Testis (tissue), 3 donors: ENCODE results near the gene PIGB. TPM values are rescaled to one million over a fixed set of nuclear protein-coding genes. Genes with fewer than 3 reads are reported as not detected.
"Not testable (repeated sequence)": the region's sequence is repeated elsewhere in the genome, so short reads cannot be mapped to it uniquely, and the experiment has no call there.

Experiments used
- DNase-seq: peaks from one replicate; pipeline ENCODE4 v3.0.0-alpha.2; 2019
- H3K27ac ChIP-seq, 2 donors: fragments of 200-600 bp; sonication (generic); one replicate each; pipeline ENCODE4 v1.5.1; 2019
- H3K27me3 ChIP-seq: fragments of 200-600 bp; sonication (generic); one replicate; pipeline ENCODE4 v1.5.1; 2019
- H3K36me3 ChIP-seq: fragments of 200-600 bp; sonication (generic); one replicate; pipeline ENCODE4 v1.5.1; 2017; ENCODE audit warnings: low read depth; ENCODE audit errors: missing control alignments
- H3K4me1 ChIP-seq: fragments of 200-600 bp; sonication (generic); one replicate; pipeline ENCODE4 v1.5.1; 2019
- H3K4me3 ChIP-seq, 2 donors: fragments of 200-600 bp; sonication (generic); one replicate each; pipeline ENCODE4 v1.5.1; 2017 to 2019
- H3K9me3 ChIP-seq: fragments of 200-600 bp; sonication (generic); one replicate; pipeline ENCODE4 v1.5.1; 2017
- POLR2A ChIP-seq: fragments of 450-650 bp; IDR thresholded peaks from one replicate; pipeline ENCODE4 v1.6.1; 2017; ENCODE audit warnings: antibody characterized with exemption, mild to moderate bottlenecking, moderate library complexity
- WGBS, 2 donors: methylation state at CpG; one replicate each; pipeline ENCODE4 v1.1.5; 2018; 5-methylcytosine and 5-hydroxymethylcytosine counted together
- intact Hi-C: fragments of 100-400 bp; cut with DNase I; formaldehyde crosslinking; loops from one replicate; pipeline ENCODE4 v1.15.1; 2023; ENCODE audit warnings: low total_unique reads
- polyA plus RNA-seq: library from polyadenylated mRNA; stranded (reverse); fragments of 350-450 nt; fragmentation: Illumina TruSeq; extraction: RNeasy Lipid Tissue Mini Kit (QIAGEN cat#74804); gene quantifications from one replicate; pipeline ENCODE4 v1.2.3, GENCODE V29; 2014; ENCODE audit warnings: low read depth, low replicate concordance; ENCODE audit not compliant: insufficient read depth
- total RNA-seq, 2 donors: library from RNA; depleted of rRNA; stranded (reverse); fragments of >200 nt; gene quantifications; one replicate each; pipeline ENCODE4 v1.2.3, GENCODE V29; 2016
- TF ChIP-seq, protein P1 (sequence below), 3 experiments: fragments of 450-650 bp in 2 of 3; fragments of 200-600 bp in 1 of 3; sonication (generic) in 1 of 3; IDR thresholded peaks; one replicate each; pipeline ENCODE4 v1.5.1; 2016 to 2019; ENCODE audit warnings: antibody characterized with exemption in 3 of 3, mild to moderate bottlenecking in 2 of 3, moderate library complexity in 1 of 3

The PIGB gene
- total and polyA plus RNA-seq, 3 donors from 2014 or later: 12.8 to 14.3 (median 13.7) TPM

DNA sequence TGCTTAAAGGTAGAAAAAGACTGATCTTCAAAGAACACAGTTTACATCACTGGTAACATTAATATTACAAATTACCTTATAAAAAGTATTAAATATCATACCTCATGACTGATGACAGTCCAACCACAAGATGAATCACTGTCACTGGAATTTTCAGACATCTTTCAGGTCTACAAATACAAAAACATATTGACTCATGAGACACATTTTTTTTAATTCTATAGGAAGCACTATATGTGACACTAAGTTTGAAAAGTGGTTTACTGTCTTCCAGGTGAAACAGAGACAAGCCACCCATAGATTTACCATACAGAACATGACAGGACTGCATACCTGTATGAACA, 70.2 kb downstream of the PIGB start:
- TF ChIP-seq, protein P1, sequence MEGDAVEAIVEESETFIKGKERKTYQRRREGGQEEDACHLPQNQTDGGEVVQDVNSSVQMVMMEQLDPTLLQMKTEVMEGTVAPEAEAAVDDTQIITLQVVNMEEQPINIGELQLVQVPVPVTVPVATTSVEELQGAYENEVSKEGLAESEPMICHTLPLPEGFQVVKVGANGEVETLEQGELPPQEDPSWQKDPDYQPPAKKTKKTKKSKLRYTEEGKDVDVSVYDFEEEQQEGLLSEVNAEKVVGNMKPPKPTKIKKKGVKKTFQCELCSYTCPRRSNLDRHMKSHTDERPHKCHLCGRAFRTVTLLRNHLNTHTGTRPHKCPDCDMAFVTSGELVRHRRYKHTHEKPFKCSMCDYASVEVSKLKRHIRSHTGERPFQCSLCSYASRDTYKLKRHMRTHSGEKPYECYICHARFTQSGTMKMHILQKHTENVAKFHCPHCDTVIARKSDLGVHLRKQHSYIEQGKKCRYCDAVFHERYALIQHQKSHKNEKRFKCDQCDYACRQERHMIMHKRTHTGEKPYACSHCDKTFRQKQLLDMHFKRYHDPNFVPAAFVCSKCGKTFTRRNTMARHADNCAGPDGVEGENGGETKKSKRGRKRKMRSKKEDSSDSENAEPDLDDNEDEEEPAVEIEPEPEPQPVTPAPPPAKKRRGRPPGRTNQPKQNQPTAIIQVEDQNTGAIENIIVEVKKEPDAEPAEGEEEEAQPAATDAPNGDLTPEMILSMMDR (IDR thresholded peaks at IDR 0.05): no peak
- TF ChIP-seq POLR2A: no peak
- H3K4me3 ChIP-seq: no peak overlapping the region
- no peaks in the 10 kb centered on the region for H3K27me3 ChIP-seq
- H3K27ac ChIP-seq: no peak overlapping the region
- intact Hi-C loops: no loop called here
- H3K9me3 ChIP-seq: no peaks in the 10 kb centered on the region
- no peaks in the 10 kb centered on the region for H3K36me3 ChIP-seq
- DNase-seq: no peak
- H3K4me1 ChIP-seq: no peaks in the 10 kb centered on the region

DNA sequence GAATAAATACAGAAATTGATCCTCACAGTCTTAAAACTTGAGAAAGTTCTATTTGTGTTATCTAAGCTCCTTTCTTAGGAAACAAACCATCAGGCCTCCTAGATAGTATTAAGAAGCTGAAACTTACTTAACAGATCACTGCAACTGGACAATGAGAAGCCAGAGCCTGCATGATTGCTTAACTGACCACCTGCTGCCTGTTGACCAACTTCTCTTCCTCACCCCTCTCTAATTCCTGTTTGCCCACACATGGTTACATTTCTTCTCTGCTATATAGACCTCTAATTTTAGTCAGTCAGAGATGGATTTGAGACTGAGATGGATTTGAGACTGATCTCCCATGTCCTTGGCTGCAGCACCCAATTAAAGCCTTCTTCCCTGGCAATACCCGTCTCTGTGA, 75.7 kb downstream of the PIGB start:
- Histone ChIP-seq H3K36me3 (no peaks in the 10 kb centered on the region), H3K27ac (no peak overlapping the region), H3K27me3 (no peaks in the 10 kb centered on the region), H3K9me3 (no peaks in the 10 kb centered on the region), H3K4me3 (no peak overlapping the region), H3K4me1 (no peaks in the 10 kb centered on the region)
- 93 to 100% methylated on average over 1 of the region's 1 CpG for WGBS, 2 donors
- TF ChIP-seq POLR2A: no peak
- TF ChIP-seq, protein P1 (IDR thresholded peaks at IDR 0.05): no peak
- intact Hi-C loops: no loop called here
- no peak for DNase-seq

DNA sequence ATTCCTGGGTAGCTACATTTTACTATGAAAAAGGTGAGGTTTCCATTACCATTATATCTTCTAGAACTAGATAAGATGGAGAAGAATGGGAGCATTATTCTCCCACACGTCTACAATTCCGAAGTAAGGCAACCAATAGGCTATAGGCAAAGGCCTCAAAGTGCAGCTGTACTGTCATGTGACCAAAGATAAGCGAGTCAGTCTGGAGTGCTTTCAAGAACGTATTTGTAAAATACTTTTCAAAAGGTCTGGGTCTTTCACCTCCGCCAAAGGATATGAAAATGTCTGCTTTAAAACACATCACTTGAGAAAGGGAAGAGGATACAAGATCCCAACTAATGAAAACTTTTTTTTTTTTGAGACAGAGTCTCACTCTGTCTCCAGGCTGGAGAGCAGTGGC, 79.2 kb downstream of the PIGB start:
- intact Hi-C loops: no loop called here
- no peak for TF ChIP-seq POLR2A
- TF ChIP-seq, protein P1 (IDR thresholded peaks at IDR 0.05): no peak
- Histone ChIP-seq H3K4me1 (no peaks in the 10 kb centered on the region), H3K36me3 (no peaks in the 10 kb centered on the region), H3K4me3 (no peak overlapping the region), H3K9me3 (no peaks in the 10 kb centered on the region), H3K27ac (no peak overlapping the region), H3K27me3 (no peaks in the 10 kb centered on the region)
- WGBS, 2 donors: 64 to 77% methylated on average over 5 of the region's 5 CpGs
- no peak for DNase-seq

DNA sequence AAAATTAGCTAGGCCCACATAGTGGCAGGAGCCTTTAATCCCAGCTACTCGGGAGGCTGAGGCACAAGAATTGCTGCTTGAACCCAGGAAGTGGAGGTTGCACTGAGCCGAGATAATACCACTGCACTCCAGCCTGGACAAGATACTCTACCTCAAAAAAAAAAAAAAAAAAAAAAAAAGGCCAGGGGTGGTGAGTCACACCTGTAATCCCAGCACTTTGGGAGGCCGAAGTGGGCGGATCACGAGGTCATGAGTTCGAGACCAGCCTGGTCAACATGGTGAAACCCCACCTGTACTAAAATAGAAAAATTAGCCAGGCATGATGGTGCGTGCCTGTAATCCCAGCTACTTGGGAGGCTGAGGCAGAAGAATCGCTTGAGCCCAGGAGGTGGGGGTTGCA, 81.0 kb downstream of the PIGB start:
- WGBS, 2 donors: 85 to 95% methylated on average over 8 of the region's 8 CpGs
- H3K9me3 ChIP-seq, H3K4me3 ChIP-seq, intact Hi-C loops, H3K27me3 ChIP-seq, H3K36me3 ChIP-seq, H3K4me1 ChIP-seq, H3K27ac ChIP-seq, DNase-seq: not testable (repeated sequence)

DNA sequence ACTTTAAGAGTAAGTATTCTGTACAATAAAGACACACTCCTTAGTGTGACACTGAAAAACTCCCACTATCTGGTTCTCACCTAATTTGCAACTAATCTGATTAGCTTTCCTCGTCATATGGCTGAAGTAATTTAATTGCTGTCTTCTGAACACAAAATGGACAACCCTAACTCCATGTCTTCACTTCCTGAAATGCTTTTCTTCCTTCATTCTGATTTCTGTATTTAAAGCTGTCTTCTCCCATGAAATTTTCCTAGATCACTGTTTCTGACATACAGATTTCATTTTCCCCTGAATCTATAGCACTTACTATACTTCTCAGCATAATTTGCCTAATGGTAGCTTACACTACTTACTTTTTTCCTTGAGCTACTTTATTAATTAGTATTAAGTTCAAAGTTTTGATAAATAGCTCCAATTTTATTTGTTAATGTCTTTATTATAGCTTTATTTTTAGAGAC, 82.8 kb downstream of the PIGB start:
- H3K36me3 ChIP-seq: no peaks in the 10 kb centered on the region
- H3K9me3 ChIP-seq: no peaks in the 10 kb centered on the region
- no peaks in the 10 kb centered on the region for H3K27me3 ChIP-seq
- WGBS, 2 donors: 69 to 91% methylated on average over 1 of the region's 1 CpG
- TF ChIP-seq POLR2A: no peak
- TF ChIP-seq, protein P1 (IDR thresholded peaks at IDR 0.05): no peak
- H3K27ac ChIP-seq: no peak overlapping the region
- no peaks in the 10 kb centered on the region for H3K4me1 ChIP-seq
- intact Hi-C loops: no loop called here
- DNase-seq: no peak
- H3K4me3 ChIP-seq: no peak overlapping the region
